A549 (cell line): Measurements from ENCODE around the gene KCNQ5.

ENCODE experiments used
- CBX2 ChIP-seq: fragments of 200-600 bp; sonication (generic); IDR thresholded peaks from 2 replicates; pipeline ENCODE4 v1.6.1; 2016; ENCODE audit warnings: low read depth, mild to moderate bottlenecking, borderline replicate concordance
- EP300 ChIP-seq, 2 experiments: fragments of >200 bp; sonication (Bioruptor Twin); formaldehyde crosslinking; IDR thresholded peaks; 2 replicates in 1 of 2; 3 replicates in 1 of 2; pipeline ENCODE4 v1.6.1; 2016 to 2017
- ESRRA ChIP-seq: fragments of 150-350 bp; IDR thresholded peaks from 2 replicates; pipeline ENCODE4 v1.6.1; 2014; ENCODE audit warnings: mild to moderate bottlenecking, low read length, borderline replicate concordance
- RAD21 ChIP-seq, 2 experiments: fragments of >200 bp in 1 of 2; sonication (Bioruptor Twin) in 1 of 2; formaldehyde crosslinking in 1 of 2; IDR thresholded peaks in 1 of 2; conservative IDR thresholded peaks in 1 of 2; 2 replicates in 1 of 2; 3 replicates in 1 of 2; pipeline ENCODE4 v1.6.1; 2012 to 2018; ENCODE audit warnings: inconsistent platforms in 1 of 2
- TF ChIP-seq, protein P1 (sequence below): IDR thresholded peaks from 2 replicates; pipeline ENCODE4 v1.6.1; 2012
- TF ChIP-seq, protein P2 (sequence below): fragments of >200 bp; sonication (Bioruptor Twin); formaldehyde crosslinking; IDR thresholded peaks from 3 replicates; pipeline ENCODE4 v1.5.1; 2016
- TF ChIP-seq, protein P3 (sequence below): fragments of 450-650 bp; IDR thresholded peaks from 2 replicates; pipeline ENCODE4 v1.6.1; 2014; ENCODE audit warnings: antibody characterized with exemption

DNA sequence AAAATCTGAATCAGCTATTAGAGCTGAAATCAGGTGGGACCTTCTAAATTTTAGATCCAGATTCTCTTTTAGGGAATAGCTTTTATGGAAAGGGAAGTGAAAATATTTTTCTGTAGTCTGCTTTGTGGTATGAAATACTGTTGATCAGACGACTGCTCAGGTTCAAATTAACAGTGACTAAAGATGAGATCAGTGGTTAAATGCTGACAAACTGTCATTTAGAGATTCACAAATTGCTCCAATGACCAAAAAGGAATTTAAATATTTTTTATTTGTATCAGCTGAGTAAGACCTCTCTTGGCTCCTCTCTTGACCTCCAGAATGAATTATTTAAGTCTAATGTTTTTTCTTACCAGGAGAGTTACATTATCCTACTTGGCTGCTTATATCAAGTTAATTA lies 77.3 kb downstream of the KCNQ5 start:
- TF ChIP-seq, protein P1, sequence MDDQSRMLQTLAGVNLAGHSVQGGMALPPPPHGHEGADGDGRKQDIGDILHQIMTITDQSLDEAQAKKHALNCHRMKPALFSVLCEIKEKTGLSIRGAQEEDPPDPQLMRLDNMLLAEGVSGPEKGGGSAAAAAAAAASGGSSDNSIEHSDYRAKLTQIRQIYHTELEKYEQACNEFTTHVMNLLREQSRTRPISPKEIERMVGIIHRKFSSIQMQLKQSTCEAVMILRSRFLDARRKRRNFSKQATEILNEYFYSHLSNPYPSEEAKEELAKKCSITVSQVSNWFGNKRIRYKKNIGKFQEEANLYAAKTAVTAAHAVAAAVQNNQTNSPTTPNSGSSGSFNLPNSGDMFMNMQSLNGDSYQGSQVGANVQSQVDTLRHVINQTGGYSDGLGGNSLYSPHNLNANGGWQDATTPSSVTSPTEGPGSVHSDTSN: no peak
- TF ChIP-seq, protein P2, sequence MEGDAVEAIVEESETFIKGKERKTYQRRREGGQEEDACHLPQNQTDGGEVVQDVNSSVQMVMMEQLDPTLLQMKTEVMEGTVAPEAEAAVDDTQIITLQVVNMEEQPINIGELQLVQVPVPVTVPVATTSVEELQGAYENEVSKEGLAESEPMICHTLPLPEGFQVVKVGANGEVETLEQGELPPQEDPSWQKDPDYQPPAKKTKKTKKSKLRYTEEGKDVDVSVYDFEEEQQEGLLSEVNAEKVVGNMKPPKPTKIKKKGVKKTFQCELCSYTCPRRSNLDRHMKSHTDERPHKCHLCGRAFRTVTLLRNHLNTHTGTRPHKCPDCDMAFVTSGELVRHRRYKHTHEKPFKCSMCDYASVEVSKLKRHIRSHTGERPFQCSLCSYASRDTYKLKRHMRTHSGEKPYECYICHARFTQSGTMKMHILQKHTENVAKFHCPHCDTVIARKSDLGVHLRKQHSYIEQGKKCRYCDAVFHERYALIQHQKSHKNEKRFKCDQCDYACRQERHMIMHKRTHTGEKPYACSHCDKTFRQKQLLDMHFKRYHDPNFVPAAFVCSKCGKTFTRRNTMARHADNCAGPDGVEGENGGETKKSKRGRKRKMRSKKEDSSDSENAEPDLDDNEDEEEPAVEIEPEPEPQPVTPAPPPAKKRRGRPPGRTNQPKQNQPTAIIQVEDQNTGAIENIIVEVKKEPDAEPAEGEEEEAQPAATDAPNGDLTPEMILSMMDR: no peak
- TF ChIP-seq ESRRA: no peak
- no peak for TF ChIP-seq CBX2
- TF ChIP-seq RAD21 (conservative IDR thresholded peaks at IDR 0.05 in 1 of 2, IDR thresholded peaks at IDR 0.05 in 1 of 2): no peak
- TF ChIP-seq EP300 (IDR thresholded peaks at IDR 0.05): no peak
- TF ChIP-seq, protein P3, sequence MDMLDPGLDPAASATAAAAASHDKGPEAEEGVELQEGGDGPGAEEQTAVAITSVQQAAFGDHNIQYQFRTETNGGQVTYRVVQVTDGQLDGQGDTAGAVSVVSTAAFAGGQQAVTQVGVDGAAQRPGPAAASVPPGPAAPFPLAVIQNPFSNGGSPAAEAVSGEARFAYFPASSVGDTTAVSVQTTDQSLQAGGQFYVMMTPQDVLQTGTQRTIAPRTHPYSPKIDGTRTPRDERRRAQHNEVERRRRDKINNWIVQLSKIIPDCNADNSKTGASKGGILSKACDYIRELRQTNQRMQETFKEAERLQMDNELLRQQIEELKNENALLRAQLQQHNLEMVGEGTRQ: no peak
